ENCODE data around the gene FBL. TPM values are rescaled to one million over a fixed set of nuclear protein-coding genes. Genes with fewer than 3 reads are reported as not detected.

The FBL gene
- total and polyA plus RNA-seq, 2 of the 4 experiments (the other 2 are of a cell fraction), result 259 to 446 TPM

DNA sequence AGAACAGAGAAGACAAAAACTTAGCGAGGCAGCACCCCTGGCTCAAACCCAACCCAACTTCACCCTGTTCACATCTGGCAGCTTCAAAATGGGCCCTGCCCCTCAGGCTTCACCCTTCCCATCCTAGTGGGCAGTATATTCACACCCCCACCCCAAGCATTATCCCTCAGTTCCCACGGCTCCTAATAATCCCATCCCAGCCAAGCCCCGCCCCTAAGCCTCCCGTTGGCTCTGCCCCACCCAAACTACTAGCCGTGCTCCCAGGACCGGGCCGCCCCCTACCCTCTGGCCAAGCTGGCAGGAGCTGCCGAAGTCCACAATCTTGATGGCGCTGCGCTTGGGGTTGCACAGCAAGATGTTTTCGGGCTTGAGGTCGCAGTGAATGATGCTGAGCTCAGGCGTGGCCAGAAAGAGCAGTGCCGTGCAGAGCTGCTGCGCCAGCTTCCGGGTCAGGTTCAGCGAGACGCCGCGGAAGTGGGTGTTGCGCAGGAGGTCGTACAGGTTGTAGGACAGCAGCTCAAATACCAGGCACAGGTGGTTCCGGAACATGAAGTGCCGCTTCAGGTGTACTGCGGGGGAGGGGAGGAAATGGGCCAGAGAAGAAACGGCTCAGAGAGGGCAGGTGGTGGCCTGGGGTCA is 18.0 kb downstream of the FBL start:
- H3K4me1 ChIP-seq (ENCODE audit: control insufficient read depth, insufficient read depth, low read length), result peaks cover 13% of the 10 kb centered on the region
- no peaks in the 10 kb centered on the region; the same call in 1 of the 2 replicates for H4K20me1 ChIP-seq (ENCODE audit: insufficient read depth, low read length)
- no peak overlapping the region for H3K9ac ChIP-seq (ENCODE audit: low read depth, low read length)
- H4K91ac ChIP-seq (ENCODE audit: insufficient read depth, low read depth, low read length), result no peak overlapping the region
- no peak overlapping the region for H3K4me3 ChIP-seq (ENCODE audit: insufficient read depth, low read depth, low read length)
- H3K23ac ChIP-seq (ENCODE audit: low read depth, low read length), result no peak overlapping the region
- no peak for DNase-seq
- H2AK5ac ChIP-seq (ENCODE audit: low read depth, low read length), result no peak overlapping the region
- peaks cover 21% of the 10 kb centered on the region; the same call in 1 of the 2 replicates for H3K9me1 ChIP-seq (ENCODE audit: insufficient read depth, low read length)
- H2BK120ac ChIP-seq (ENCODE audit: low read depth, low read length), result no peak overlapping the region
- H2AK9ac ChIP-seq (replicated peaks; ENCODE audit: low read depth, low read length, poor library complexity), result no peak overlapping the region
- no peak overlapping the region for H2BK15ac ChIP-seq (ENCODE audit: low read depth, low read length)
- in situ Hi-C loops (cut with MboI; ENCODE audit: low sequenced_read_pairs), result loop anchor here (25.0 kb wide), 1 partner anchor 391 kb away; the partner anchor contains the start of genes RPS16 and SUPT5H
- H2BK5ac ChIP-seq (ENCODE audit: low read depth, low read length, poor library complexity, severe bottlenecking), result no peak overlapping the region
- H2AFZ ChIP-seq (replicated peaks; ENCODE audit: low read length, poor library complexity), result no peak overlapping the region
- H3K79me1 ChIP-seq (ENCODE audit: low read depth in 1 of 2, low read length in 2 of 2), result peaks cover 20 to 40% of the 10 kb centered on the region in 2 experiments
- TF ChIP-seq RFX5 (IDR thresholded peaks at IDR 0.05; ENCODE audit: low read depth, low read length), result no peak
- no peak for TF ChIP-seq BHLHE40 (IDR thresholded peaks at IDR 0.05; ENCODE audit: low read depth, low read length)
- intact Hi-C loops (cut with micrococcal nuclease), result no loop called here
- H2BK20ac ChIP-seq (ENCODE audit: low read depth, low read length), result no peak overlapping the region
- BruUV-seq (replicated peaks), result no TSS peak
- no peak overlapping the region for H3K27ac ChIP-seq (ENCODE audit: insufficient read depth, low read length)
- H3K36me3 ChIP-seq (ENCODE audit: control insufficient read depth, insufficient read depth, low read length), result peaks cover 38% of the 10 kb centered on the region
- dilution Hi-C loops (cut with HindIII; ENCODE audit: low sequenced_read_pairs, unreplicated experiment), result no loop called here
- no peak for ATAC-seq (ENCODE audit: low read depth)
- H3K4me2 ChIP-seq (ENCODE audit: low read depth, low read length), result no peak overlapping the region
- no peaks in the 10 kb centered on the region for H3K9me3 ChIP-seq (ENCODE audit: control insufficient read depth, insufficient read depth, low read length)
- 96% methylated on average over 18 of the region's 26 CpGs; no CpG with 5 or more reads in 1 of the 2 experiments for WGBS, 2 experiments (ENCODE audit: extremely low coverage in 2 of 2, insufficient read length in 1 of 2)
- H3K56ac ChIP-seq (ENCODE audit: extremely low read depth, insufficient read depth, low read length), result no peak overlapping the region
- no peak overlapping the region for H3K4ac ChIP-seq (ENCODE audit: low read depth, low read length)
- no peak overlapping the region for H4K5ac ChIP-seq (ENCODE audit: low read depth, low read length)
- H3K27me3 ChIP-seq (ENCODE audit: control insufficient read depth, insufficient read depth, low read length), result no peaks in the 10 kb centered on the region
- CTCF ChIA-PET, result no interaction called here
- H3K14ac ChIP-seq (replicated peaks; ENCODE audit: low read depth, low read length), result no peak overlapping the region
- POLR2A ChIA-PET (ENCODE audit: unreplicated experiment), result no interaction called here
- H3K18ac ChIP-seq (ENCODE audit: low read depth, low read length), result no peak overlapping the region
- H4K8ac ChIP-seq (ENCODE audit: low read depth in 2 of 2, low read length in 2 of 2), result no peak overlapping the region
